ENCODE measurements around the gene KCNH8. TPM values are rescaled to one million over a fixed set of nuclear protein-coding genes. Genes with fewer than 3 reads are reported as not detected.

Gene KCNH8
- total and polyA plus RNA-seq, 4 donors, result 0.02 to 0.08 (median 0.05) TPM; not detected in 1

DNA sequence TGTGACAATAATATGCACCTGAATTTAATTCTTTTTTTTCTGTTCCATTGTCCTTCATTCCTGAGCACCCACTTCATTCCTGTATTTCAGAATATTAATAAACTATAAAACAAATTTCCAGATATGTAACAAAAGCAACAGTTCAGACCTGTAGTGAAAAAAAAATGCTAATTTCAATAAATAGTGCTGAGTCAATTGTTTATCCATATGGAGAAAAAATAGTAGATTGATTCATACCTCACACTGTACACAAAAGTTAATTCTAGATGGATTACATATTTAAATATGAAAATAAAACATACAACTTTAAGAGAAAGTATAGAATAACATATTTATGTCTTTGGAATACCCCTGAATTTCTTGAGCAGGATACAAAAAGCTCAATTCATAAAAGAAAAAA is 43.9 kb upstream of the KCNH8 start:
- Histone ChIP-seq H3K4me3 (ENCODE audit: low read depth in 1 of 3, low read length in 3 of 3) (no peak overlapping the region), H3K9ac (ENCODE audit: low read depth in 1 of 2, low read length in 2 of 2) (no peak overlapping the region), H3K9me3 (ENCODE audit: control insufficient read depth in 4 of 4, low read length in 3 of 4) (peaks cover 0 to 4% (median 1%) of the 10 kb centered on the region in 4 donors), H3K27me3 (ENCODE audit: control insufficient read depth in 4 of 4, insufficient read depth in 4 of 4, low read length in 3 of 4) (no peaks in the 10 kb centered on the region), H3K4me1 (ENCODE audit: control insufficient read depth in 4 of 4, insufficient read depth in 4 of 4, low read length in 3 of 4) (no peaks in the 10 kb centered on the region), H3K27ac (ENCODE audit: low read depth in 1 of 2, low read length in 2 of 2) (no peak overlapping the region), H3K36me3 (ENCODE audit: control insufficient read depth in 4 of 4, insufficient read depth in 3 of 4, low read depth in 1 of 4, low read length in 3 of 4) (no peaks in the 10 kb centered on the region)
- no peak for DNase-seq (ENCODE audit: low spot score)
- TF ChIP-seq TAF1 (conservative IDR thresholded peaks at IDR 0.05) (no peak), RAD21 (IDR thresholded peaks at IDR 0.05) (no peak), GABPA (IDR thresholded peaks at IDR 0.05 in 1 of 2, conservative IDR thresholded peaks at IDR 0.05 in 1 of 2) (no peak), HNF4A (conservative IDR thresholded peaks at IDR 0.05) (no peak), SP1 (IDR thresholded peaks at IDR 0.05) (no peak), YY1 (IDR thresholded peaks at IDR 0.05) (no peak), JUND (IDR thresholded peaks at IDR 0.05) (no peak), FOXA1 (IDR thresholded peaks at IDR 0.05) (no peak), EGR1 (IDR thresholded peaks at IDR 0.05; ENCODE audit: low read depth in 2 of 2) (no peak), NR2F2 (IDR thresholded peaks at IDR 0.05) (no peak), FOXA2 (IDR thresholded peaks at IDR 0.05) (no peak), RXRA (IDR thresholded peaks at IDR 0.05) (no peak), ZBTB33 (IDR thresholded peaks at IDR 0.05) (no peak), ATF3 (IDR thresholded peaks at IDR 0.05) (no peak), CTCF (IDR thresholded peaks at IDR 0.05; ENCODE audit: low read depth, low read length, missing input control) (no peak), REST (IDR thresholded peaks at IDR 0.05) (no peak), HNF4G (IDR thresholded peaks at IDR 0.05) (no peak)
- TF ChIP-seq, protein P1, sequence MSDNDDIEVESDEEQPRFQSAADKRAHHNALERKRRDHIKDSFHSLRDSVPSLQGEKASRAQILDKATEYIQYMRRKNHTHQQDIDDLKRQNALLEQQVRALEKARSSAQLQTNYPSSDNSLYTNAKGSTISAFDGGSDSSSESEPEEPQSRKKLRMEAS (IDR thresholded peaks at IDR 0.05), result no peak
